CD14-positive monocyte (primary cell): ENCODE measurements around the gene DNAH9. TPM values are rescaled to one million over a fixed set of nuclear protein-coding genes. Genes with fewer than 3 reads are reported as not detected.

ENCODE experiments used
- DNase-seq, 3 donors: peaks; one replicate each; pipeline ENCODE4 v3.0.0-alpha.2; 2011 to 2022
- H2AFZ ChIP-seq: 2 replicates; pipeline ENCODE4 v1.6.0; 2012; ENCODE audit warnings: mild to moderate bottlenecking, low read depth, low read length, inconsistent platforms; ENCODE audit not compliant: insufficient read depth, poor library complexity, severe bottlenecking
- H3K27ac ChIP-seq, 2 donors: 1 replicate in 1 of 2; 2 replicates in 1 of 2; pipeline ENCODE4 v1.5.1; 2012 to 2013; ENCODE audit warnings: low read length in 2 of 2, control low read depth in 1 of 2, inconsistent platforms in 1 of 2, low read depth in 1 of 2, mild to moderate bottlenecking in 1 of 2
- H3K27me3 ChIP-seq, 2 donors: one replicate each; pipeline versions ENCODE4 v1.6.0 to v1.6.1; 2011 to 2013; ENCODE audit warnings: low read length in 2 of 2; ENCODE audit not compliant: control insufficient read depth in 2 of 2, insufficient read depth in 2 of 2
- H3K36me3 ChIP-seq, 2 donors: replicated peaks in 1 of 2; 1 replicate in 1 of 2; 2 replicates in 1 of 2; pipeline versions ENCODE4 v1.5.1 to v1.6.1; 2012 to 2013; ENCODE audit warnings: low read length in 2 of 2, control low read depth in 1 of 2, inconsistent platforms in 1 of 2, mild to moderate bottlenecking in 1 of 2; ENCODE audit not compliant: insufficient read depth in 2 of 2, control insufficient read depth in 1 of 2
- H3K4me1 ChIP-seq, 2 donors: 1 replicate in 1 of 2; 2 replicates in 1 of 2; pipeline versions ENCODE4 v1.5.1 to v1.6.1; 2012 to 2013; ENCODE audit warnings: low read length in 2 of 2, control low read depth in 1 of 2, inconsistent platforms in 1 of 2, mild to moderate bottlenecking in 1 of 2, moderate library complexity in 1 of 2; ENCODE audit not compliant: insufficient read depth in 2 of 2, control insufficient read depth in 1 of 2
- H3K4me2 ChIP-seq: replicated peaks from 2 replicates; pipeline ENCODE3; 2012; ENCODE audit warnings: low read length, moderate library complexity, mild to moderate bottlenecking; ENCODE audit not compliant: poor library complexity, severe bottlenecking; ENCODE audit errors: extremely low read depth
- H3K4me3 ChIP-seq, 3 experiments: fragments of 200-600 bp in 1 of 3; sonication (generic) in 1 of 3; replicated peaks in 1 of 3; 1 replicate in 2 of 3; 2 replicates in 1 of 3; pipeline ENCODE4 v1.5.1; 2011 to 2013; ENCODE audit warnings: low read length in 3 of 3, mild to moderate bottlenecking in 3 of 3, control low read depth in 2 of 3, low read depth in 2 of 3, inconsistent platforms in 1 of 3, moderate library complexity in 1 of 3
- H3K79me2 ChIP-seq: 2 replicates; pipeline ENCODE4 v1.6.0; 2012; ENCODE audit warnings: mild to moderate bottlenecking, control low read depth, inconsistent platforms, low read length, moderate library complexity; ENCODE audit not compliant: insufficient read depth
- H3K9ac ChIP-seq: 2 replicates; pipeline ENCODE4 v1.6.0; 2017; ENCODE audit warnings: low read length, mild to moderate bottlenecking; ENCODE audit not compliant: insufficient read depth, poor library complexity, severe bottlenecking
- H3K9me3 ChIP-seq, 2 donors: replicated peaks in 1 of 2; 1 replicate in 1 of 2; 2 replicates in 1 of 2; pipeline versions ENCODE4 v1.5.1 to v1.6.1; 2012 to 2013; ENCODE audit warnings: low read length in 2 of 2, control low read depth in 1 of 2; ENCODE audit not compliant: control insufficient read depth in 1 of 2, insufficient read depth in 1 of 2
- H4K20me1 ChIP-seq: 2 replicates; pipeline ENCODE4 v1.6.0; 2012; ENCODE audit warnings: mild to moderate bottlenecking, low read length, control low read depth, moderate library complexity; ENCODE audit not compliant: insufficient read depth
- H3K27ac Mint-ChIP-seq, 7 donors: one replicate each; pipeline ENCODE4 v1.8.0; 2020; ENCODE audit warnings: mild to moderate bottlenecking in 7 of 7, mixed read lengths in 7 of 7, moderate library complexity in 6 of 7, inconsistent platforms in 2 of 7
- H3K27me3 Mint-ChIP-seq, 3 donors: one replicate each; pipeline ENCODE4 v1.8.0; 2021 to 2022; ENCODE audit warnings: low read depth in 3 of 3, mild to moderate bottlenecking in 3 of 3, mixed read lengths in 3 of 3, moderate library complexity in 3 of 3, inconsistent platforms in 1 of 3
- H3K36me3 Mint-ChIP-seq, 2 donors: one replicate each; pipeline ENCODE4 v1.8.0; 2020; ENCODE audit warnings: mixed read lengths in 2 of 2, inconsistent platforms in 1 of 2, mild to moderate bottlenecking in 1 of 2
- H3K4me1 Mint-ChIP-seq: one replicate; pipeline ENCODE4 v1.8.0; 2020; ENCODE audit warnings: mild to moderate bottlenecking, mixed read lengths
- H3K4me3 Mint-ChIP-seq, 2 donors: one replicate each; pipeline ENCODE4 v1.8.0; 2020; ENCODE audit warnings: mild to moderate bottlenecking in 2 of 2, mixed read lengths in 2 of 2, moderate library complexity in 1 of 2
- H3K9me3 Mint-ChIP-seq, 7 donors: one replicate each; pipeline ENCODE4 v1.8.0; 2020 to 2022; ENCODE audit warnings: mixed read lengths in 7 of 7, mild to moderate bottlenecking in 6 of 7, moderate library complexity in 6 of 7, inconsistent platforms in 2 of 7
- CTCF ChIP-seq: fragments of 200-600 bp; IDR thresholded peaks from one replicate; pipeline ENCODE4 v1.8.0; 2022; ENCODE audit warnings: antibody characterized with exemption, mild to moderate bottlenecking
- WGBS: methylation state at CpG from one replicate; pipeline ENCODE4 v1.1.5; 2013; ENCODE audit warnings: missing lambda C conversion rate; ENCODE audit not compliant: insufficient coverage; 5-methylcytosine and 5-hydroxymethylcytosine counted together
- intact Hi-C, 2 donors: fragments of 100-400 bp; cut with micrococcal nuclease; formaldehyde crosslinking; loops; one replicate each; pipeline versions ENCODE4 v1.15.0 to v1.15.1; 2023
- polyA plus RNA-seq, 3 donors: library from polyadenylated mRNA; depleted of rRNA in 1 of 3; unstranded in 2 of 3; stranded (reverse) in 1 of 3; fragments of 300-500 nt in 2 of 3; fragments of >200 nt in 1 of 3; fragmentation: Illumina TruSeq in 2 of 3; gene quantifications; 1 replicate in 2 of 3; 2 replicates in 1 of 3; pipeline ENCODE4 v1.2.3, GENCODE V29; 2012 to 2021

DNAH9 gene
- polyA plus RNA-seq, 3 donors = not detected

GRCh38 chr17:11704041-11704440 is 105.8 kb downstream of the DNAH9 start:
- no peak overlapping the region for H3K27ac ChIP-seq
- H3K4me1 ChIP-seq = no peaks in the 10 kb centered on the region
- Mint-ChIP-seq H3K27me3 (peaks cover 0 to 5% (median 0%) of the 10 kb centered on the region in 3 donors), H3K36me3 (no peaks in the 10 kb centered on the region), H3K9me3 (peaks cover 3 to 21% (median 8%) of the 10 kb centered on the region in 7 donors), H3K27ac (no peak overlapping the region), H3K4me3 (no peak overlapping the region), H3K4me1 (no peaks in the 10 kb centered on the region)
- DNase-seq = no peak
- no peaks in the 10 kb centered on the region for H3K79me2 ChIP-seq
- H3K4me3 ChIP-seq = no peak overlapping the region
- H2AFZ ChIP-seq = no peak overlapping the region
- WGBS = 100% methylated on average over 3 of the region's 3 CpGs
- no peak for TF ChIP-seq CTCF
- H3K9me3 ChIP-seq = peaks cover 13 to 19% of the 10 kb centered on the region in 2 donors
- intact Hi-C loops = no loop called here
- H3K9ac ChIP-seq = no peak overlapping the region
- H3K4me2 ChIP-seq = no peak overlapping the region
- no peaks in the 10 kb centered on the region for H4K20me1 ChIP-seq
- H3K36me3 ChIP-seq = no peaks in the 10 kb centered on the region
- no peaks in the 10 kb centered on the region for H3K27me3 ChIP-seq

GRCh38 chr17:11705111-11705510 is 106.8 kb downstream of the DNAH9 start:
- Histone ChIP-seq H2AFZ (no peak overlapping the region), H3K4me1 (no peaks in the 10 kb centered on the region), H3K4me2 (no peak overlapping the region), H3K27me3 (no peaks in the 10 kb centered on the region), H3K9me3 (peaks cover 11 to 13% of the 10 kb centered on the region in 2 donors), H3K4me3 (no peak overlapping the region), H3K27ac (no peak overlapping the region), H3K9ac (no peak overlapping the region), H4K20me1 (no peaks in the 10 kb centered on the region), H3K36me3 (no peaks in the 10 kb centered on the region), H3K79me2 (no peaks in the 10 kb centered on the region)
- DNase-seq = no peak
- Mint-ChIP-seq H3K36me3 (no peaks in the 10 kb centered on the region), H3K27ac (no peak overlapping the region), H3K9me3 (peaks cover 2 to 20% (median 7%) of the 10 kb centered on the region in 7 donors), H3K27me3 (peaks cover 0 to 5% (median 0%) of the 10 kb centered on the region in 3 donors), H3K4me3 (no peak overlapping the region), H3K4me1 (no peaks in the 10 kb centered on the region)
- TF ChIP-seq CTCF = no peak
- intact Hi-C loops = no loop called here
- 94% methylated on average over 1 of the region's 3 CpGs for WGBS
